RWPE1 (cell line): ENCODE measurements around the gene PPFIBP1.

ENCODE experiments used
- CTCF ChIA-PET: fragments of 350-600 bp; sonication (Branson Sonifier 250); formaldehyde crosslinking; extraction: SDS; loops from one replicate; lab custom pipeline; 2021; lab: Yijun Ruan, JAX
- POLR2A ChIA-PET: fragments of 400-600 bp; formaldehyde crosslinking; extraction: SDS; loops from one replicate; lab custom pipeline; 2020; ENCODE audit warnings: antibody characterized with exemption; ENCODE audit not compliant: low non-redundant PET; lab: Yijun Ruan, JAX
- DNase-seq: peaks from one replicate; pipeline ENCODE4 v3.0.0; 2012; ENCODE audit warnings: low spot score
- H3K27ac ChIP-seq: fragments of 450-650 bp; 2 replicates; pipeline ENCODE4 v1.5.1; 2017
- CTCF ChIP-seq: fragments of 450-650 bp; conservative IDR thresholded peaks from 2 replicates; pipeline ENCODE4 v1.5.1; 2017; ENCODE audit warnings: low read depth, mild to moderate bottlenecking

PPFIBP1 gene

GRCh38 chr12:27614386-27614785, 90.4 kb downstream of the PPFIBP1 start:
- TF ChIP-seq CTCF: no peak
- DNase-seq: no peak
- H3K27ac ChIP-seq: peak overlapping the region; percentile 29; the same call in 1 of the 2 replicates
- ChIA-PET CTCF (interaction anchor here (0.7 kb wide), 1 partner anchor 83 kb away, joined by 3 read pairs; no protein-coding TSS in a partner anchor), POLR2A (no interaction called here)

GRCh38 chr12:27614866-27615265, 90.9 kb downstream of the PPFIBP1 start:
- no peak overlapping the region for H3K27ac ChIP-seq

GRCh38 chr12:27615331-27615891, 91.4 kb downstream of the PPFIBP1 start:
- no peak for DNase-seq
- CTCF ChIA-PET: no interaction called here
- TF ChIP-seq CTCF: no peak
- POLR2A ChIA-PET: no interaction called here
- peak overlapping the region; percentile 80 for H3K27ac ChIP-seq

More at GRCh38 chr12:27614866-27615265, 90.9 kb downstream of the PPFIBP1 start:
- ChIA-PET POLR2A (no interaction called here), CTCF (interaction anchor here (0.7 kb wide), 1 partner anchor 83 kb away, joined by 3 read pairs; no protein-coding TSS in a partner anchor)
- DNase-seq: no peak
- no peak for TF ChIP-seq CTCF

- ChIA-PET POLR2A (no interaction called here), CTCF (interaction anchor here (0.6 to 0.8 kb wide), 5 partner anchors 14 to 180 kb away, joined by 3 read pairs; no protein-coding TSS in a partner anchor)
- DNase-seq: no peak
- H3K27ac ChIP-seq: no peak overlapping the region
- no peak for TF ChIP-seq CTCF
These were observed 92.5 kb downstream of the PPFIBP1 start for GRCh38 chr12:27616356-27617142.

GRCh38 chr12:27618836-27619235, 94.8 kb downstream of the PPFIBP1 start:
- CTCF ChIA-PET: interaction anchor here (0.6 kb wide), 1 partner anchor 61 kb away, joined by 3 read pairs; no protein-coding TSS in a partner anchor
- H3K27ac ChIP-seq: no peak overlapping the region
- no peak for DNase-seq
- TF ChIP-seq CTCF: no peak
- POLR2A ChIA-PET: no interaction called here

GRCh38 chr12:27619308-27619707, 95.3 kb downstream of the PPFIBP1 start:
- DNase-seq: peak; percentile 77
- no peak for TF ChIP-seq CTCF
- ChIA-PET POLR2A (no interaction called here), CTCF (interaction anchor here (0.6 kb wide), 1 partner anchor 62 kb away, joined by 3 read pairs; no protein-coding TSS in a partner anchor)
- H3K27ac ChIP-seq: no peak overlapping the region
